Activated CD4-positive, alpha-beta T cell treated with anti-CD3 and anti-CD28 coated beads, Interleukin-2, amount 10 ng/mL, durations not matched to agents 24 days and 14 days (primary cell): Measurements from ENCODE around the gene RPS6KA2. TPM values are rescaled to one million over a fixed set of nuclear protein-coding genes. Genes with fewer than 3 reads are reported as not detected.
"Not testable (repeated sequence)": the region's sequence is repeated elsewhere in the genome, so short reads cannot be mapped to it uniquely, and the experiment has no call there.

Experiments
- DNase-seq: peaks from one replicate; pipeline ENCODE4 v3.0.0; 2022
- H3K27ac Mint-ChIP-seq: one replicate; pipeline ENCODE4 v1.8.0; 2022; ENCODE audit warnings: mild to moderate bottlenecking, mixed read lengths
- H3K27me3 Mint-ChIP-seq: one replicate; pipeline ENCODE4 v1.8.0; 2022; ENCODE audit warnings: mixed read lengths
- H3K36me3 Mint-ChIP-seq: one replicate; pipeline ENCODE4 v1.8.0; 2022; ENCODE audit warnings: low read depth, mild to moderate bottlenecking, mixed read lengths
- H3K4me1 Mint-ChIP-seq: one replicate; pipeline ENCODE4 v1.8.0; 2021; ENCODE audit warnings: mixed read lengths
- H3K4me3 Mint-ChIP-seq: one replicate; pipeline ENCODE4 v1.8.0; 2022; ENCODE audit warnings: mild to moderate bottlenecking, moderate library complexity, mixed read lengths
- H3K9me3 Mint-ChIP-seq: one replicate; pipeline ENCODE4 v1.8.0; 2021; ENCODE audit warnings: mixed read lengths
- intact Hi-C: fragments of 100-400 bp; cut with micrococcal nuclease; formaldehyde crosslinking; loops from one replicate; pipeline ENCODE4 v1.15.1; 2023
- total RNA-seq: library from RNA; stranded (reverse); gene quantifications from 2 replicates; pipeline ENCODE4 v1.2.3, GENCODE V29; 2022

The RPS6KA2 gene
- total RNA-seq, 1 donor from 2014 or later = 2.8 TPM

- H3K27me3 Mint-ChIP-seq = not testable (repeated sequence)
Measured at GRCh38 chr6:166581801-166582200, 45.2 kb downstream of the RPS6KA2 start.

GRCh38 chr6:166581091-166581511, 46.0 kb downstream of the RPS6KA2 start:
- Mint-ChIP-seq H3K9me3 (peaks cover 3% of the 10 kb centered on the region), H3K4me3 (no peak overlapping the region), H3K27me3 (no peaks in the 10 kb centered on the region), H3K36me3 (no peaks in the 10 kb centered on the region), H3K4me1 (no peaks in the 10 kb centered on the region), H3K27ac (no peak overlapping the region)
- DNase-seq = no peak
- intact Hi-C loops = no loop called here

More at GRCh38 chr6:166581801-166582200, 45.2 kb downstream of the RPS6KA2 start:
- H3K9me3 Mint-ChIP-seq, H3K4me3 Mint-ChIP-seq, intact Hi-C loops, H3K4me1 Mint-ChIP-seq, DNase-seq, H3K27ac Mint-ChIP-seq, H3K36me3 Mint-ChIP-seq: not testable (repeated sequence)

DNA sequence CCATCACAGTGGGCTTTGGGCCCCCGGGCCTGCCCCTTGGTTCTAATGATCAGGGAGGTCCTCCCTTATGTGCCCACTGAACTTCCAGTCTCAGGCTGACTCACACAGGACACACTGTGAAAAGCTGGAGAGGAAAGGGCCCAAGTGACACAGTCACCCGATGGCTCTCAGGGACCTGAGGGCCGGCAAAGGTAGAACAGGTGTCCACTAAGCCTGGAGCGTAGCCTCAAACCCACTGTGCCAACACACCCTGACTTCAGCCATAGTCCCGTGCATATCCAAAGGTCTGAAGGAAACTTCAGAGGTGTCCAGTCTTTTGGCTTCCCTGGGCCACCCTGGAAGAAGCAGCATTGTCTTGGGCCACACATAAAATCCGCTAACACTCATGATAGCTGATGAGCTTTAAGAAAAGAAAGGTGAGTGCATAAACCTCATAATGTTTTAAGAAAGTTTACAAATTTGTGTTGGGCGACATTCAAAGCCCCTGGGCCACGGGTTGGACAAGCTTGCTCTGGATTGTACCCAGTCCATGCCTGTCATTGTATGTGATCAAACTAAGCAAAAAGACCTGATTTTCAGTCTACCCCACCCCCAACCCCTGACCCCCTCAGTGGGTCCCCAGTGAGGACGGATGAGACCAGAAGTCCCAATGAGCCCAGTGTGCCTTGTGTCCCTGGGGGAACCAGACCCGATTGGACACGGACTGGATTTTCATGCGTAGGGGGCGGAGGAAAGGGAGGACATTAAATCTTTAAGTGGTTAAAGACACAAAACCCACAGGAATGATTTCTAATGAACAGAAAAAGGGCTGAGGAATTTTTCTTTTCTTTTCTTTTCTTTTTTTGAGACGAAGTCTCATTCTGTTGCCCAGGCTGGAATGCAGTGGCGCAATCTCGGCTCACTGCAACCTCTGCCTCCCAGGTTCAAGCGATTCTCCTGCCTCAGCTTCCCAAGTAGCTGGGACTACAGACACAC, 46.7 kb downstream of the RPS6KA2 start:
- Mint-ChIP-seq H3K9me3 (peaks cover 4% of the 10 kb centered on the region), H3K27me3 (no peaks in the 10 kb centered on the region), H3K4me1 (no peaks in the 10 kb centered on the region), H3K4me3 (no peak overlapping the region), H3K27ac (no peak overlapping the region), H3K36me3 (no peaks in the 10 kb centered on the region)
- intact Hi-C loops = no loop called here
- no peak for DNase-seq

GRCh38 chr6:166579237-166579850, 47.7 kb downstream of the RPS6KA2 start:
- intact Hi-C loops = no loop called here
- no peaks in the 10 kb centered on the region for H3K27me3 Mint-ChIP-seq
- H3K9me3 Mint-ChIP-seq = peaks cover 4% of the 10 kb centered on the region
- H3K4me1 Mint-ChIP-seq = no peaks in the 10 kb centered on the region
- H3K27ac Mint-ChIP-seq = no peak overlapping the region
- no peaks in the 10 kb centered on the region for H3K36me3 Mint-ChIP-seq
- DNase-seq = no peak
- no peak overlapping the region for H3K4me3 Mint-ChIP-seq

GRCh38 chr6:166578536-166579236, 48.4 kb downstream of the RPS6KA2 start:
- Mint-ChIP-seq H3K9me3 (peaks cover 4% of the 10 kb centered on the region), H3K4me1 (no peaks in the 10 kb centered on the region), H3K27me3 (no peaks in the 10 kb centered on the region), H3K4me3 (no peak overlapping the region), H3K27ac (no peak overlapping the region), H3K36me3 (no peaks in the 10 kb centered on the region)
- DNase-seq = no peak
- intact Hi-C loops = no loop called here

DNA sequence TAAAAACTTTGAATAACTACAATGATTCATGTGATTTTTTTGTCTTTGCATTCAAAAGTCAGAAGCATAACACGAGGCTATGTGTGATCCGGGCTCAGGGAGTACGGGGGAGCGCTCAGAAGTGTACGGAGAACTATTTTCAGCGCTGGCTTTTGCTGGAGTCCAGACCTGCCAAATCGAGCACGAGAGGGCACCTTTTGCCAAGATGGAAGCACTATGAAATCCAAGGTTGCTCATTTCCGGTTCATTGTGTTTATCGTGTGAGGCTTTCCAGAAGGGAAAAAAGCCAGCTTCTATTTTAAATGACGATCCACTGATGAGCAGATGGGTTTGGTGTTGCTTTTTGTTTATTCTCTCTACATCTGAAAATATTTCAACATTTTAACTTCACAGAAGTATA, 51.8 kb downstream of the RPS6KA2 start:
- no peaks in the 10 kb centered on the region for H3K36me3 Mint-ChIP-seq
- no peak overlapping the region for H3K4me3 Mint-ChIP-seq
- intact Hi-C loops = no loop called here
- DNase-seq = no peak
- no peaks in the 10 kb centered on the region for H3K4me1 Mint-ChIP-seq
- H3K27ac Mint-ChIP-seq = no peak overlapping the region
- peaks cover 4% of the 10 kb centered on the region for H3K9me3 Mint-ChIP-seq
- H3K27me3 Mint-ChIP-seq = no peaks in the 10 kb centered on the region

GRCh38 chr6:166573511-166574216, 53.4 kb downstream of the RPS6KA2 start:
- H3K4me3 Mint-ChIP-seq = no peak overlapping the region
- no peak for DNase-seq
- peaks cover 4% of the 10 kb centered on the region for H3K9me3 Mint-ChIP-seq
- H3K27me3 Mint-ChIP-seq = no peaks in the 10 kb centered on the region
- no peaks in the 10 kb centered on the region for H3K4me1 Mint-ChIP-seq
- H3K27ac Mint-ChIP-seq = no peak overlapping the region
- intact Hi-C loops = no loop called here
- H3K36me3 Mint-ChIP-seq = no peaks in the 10 kb centered on the region

GRCh38 chr6:166572370-166573261, 54.4 kb downstream of the RPS6KA2 start:
- Mint-ChIP-seq H3K4me3 (no peak overlapping the region), H3K36me3 (no peaks in the 10 kb centered on the region), H3K4me1 (no peaks in the 10 kb centered on the region), H3K27me3 (no peaks in the 10 kb centered on the region), H3K9me3 (peaks cover 4% of the 10 kb centered on the region), H3K27ac (no peak overlapping the region)
- DNase-seq = no peak
- intact Hi-C loops = no loop called here

DNA sequence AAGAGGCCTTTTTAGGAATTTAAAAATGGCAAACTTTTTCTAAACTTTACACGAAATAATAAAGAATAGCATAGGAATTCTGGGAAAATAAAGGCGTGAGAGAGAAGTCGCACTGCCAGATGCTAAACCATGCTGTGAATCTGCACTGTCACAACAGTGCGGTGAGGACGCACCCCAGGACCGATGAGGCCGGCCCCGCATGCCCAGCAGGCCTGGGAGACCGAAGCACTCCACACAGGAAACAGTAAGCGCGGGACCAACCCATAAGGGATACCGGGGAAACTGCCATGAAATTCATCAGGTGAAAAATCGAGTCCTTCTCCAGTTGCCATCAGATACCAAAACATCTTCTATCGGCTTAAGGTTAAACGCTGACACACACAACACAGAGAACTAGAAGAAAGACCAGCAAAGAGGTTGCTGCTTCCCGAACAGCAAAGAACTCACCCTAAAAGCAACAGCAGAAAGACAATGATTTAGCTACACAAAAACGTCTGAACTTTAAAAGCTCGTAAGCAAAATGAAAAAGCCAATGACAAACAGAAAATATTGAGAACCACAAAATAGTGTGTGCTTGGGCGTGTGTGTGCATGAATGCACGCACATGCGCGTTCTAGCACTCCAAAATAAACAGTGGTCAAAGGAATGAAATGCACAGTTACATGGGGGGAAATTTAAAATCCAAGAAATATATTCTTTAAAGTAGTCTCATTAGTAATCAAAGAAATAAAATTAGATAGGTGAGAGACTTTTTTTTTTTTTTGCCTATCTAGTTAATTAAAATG, 55.9 kb downstream of the RPS6KA2 start:
- no peaks in the 10 kb centered on the region for H3K36me3 Mint-ChIP-seq
- intact Hi-C loops = no loop called here

GRCh38 chr6:166569206-166569605, 57.8 kb downstream of the RPS6KA2 start:
- Mint-ChIP-seq H3K27me3 (no peaks in the 10 kb centered on the region), H3K27ac (no peak overlapping the region), H3K36me3 (no peaks in the 10 kb centered on the region), H3K4me3 (no peak overlapping the region), H3K4me1 (no peaks in the 10 kb centered on the region), H3K9me3 (no peaks in the 10 kb centered on the region)
- intact Hi-C loops = no loop called here
- DNase-seq = no peak

More for the DNA sequence above, 55.9 kb downstream of the RPS6KA2 start:
- Mint-ChIP-seq H3K27me3 (no peaks in the 10 kb centered on the region), H3K4me3 (no peak overlapping the region), H3K27ac (no peak overlapping the region), H3K4me1 (no peaks in the 10 kb centered on the region), H3K9me3 (peaks cover under 1% of the 10 kb centered on the region)
- DNase-seq = no peak

DNA sequence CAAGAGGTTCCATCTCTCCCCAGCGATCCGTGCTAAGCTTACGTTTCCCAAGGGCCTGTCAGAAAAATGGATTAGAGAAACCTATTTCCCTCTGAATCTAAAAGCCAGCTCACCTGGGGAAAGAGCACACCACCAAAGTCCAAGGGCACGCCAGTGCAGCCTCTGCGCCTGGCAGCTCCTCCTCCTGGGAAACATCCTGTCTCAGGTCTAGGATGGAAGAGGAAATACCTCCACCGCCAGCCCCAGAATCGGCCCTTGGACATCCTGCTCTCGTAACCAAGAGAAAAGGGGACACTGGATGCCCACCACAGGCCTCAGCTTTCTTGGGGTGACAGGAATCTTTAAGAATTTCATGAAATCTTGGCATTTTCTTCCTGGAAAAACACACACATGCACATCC, 59.2 kb downstream of the RPS6KA2 start:
- intact Hi-C loops = no loop called here

DNA sequence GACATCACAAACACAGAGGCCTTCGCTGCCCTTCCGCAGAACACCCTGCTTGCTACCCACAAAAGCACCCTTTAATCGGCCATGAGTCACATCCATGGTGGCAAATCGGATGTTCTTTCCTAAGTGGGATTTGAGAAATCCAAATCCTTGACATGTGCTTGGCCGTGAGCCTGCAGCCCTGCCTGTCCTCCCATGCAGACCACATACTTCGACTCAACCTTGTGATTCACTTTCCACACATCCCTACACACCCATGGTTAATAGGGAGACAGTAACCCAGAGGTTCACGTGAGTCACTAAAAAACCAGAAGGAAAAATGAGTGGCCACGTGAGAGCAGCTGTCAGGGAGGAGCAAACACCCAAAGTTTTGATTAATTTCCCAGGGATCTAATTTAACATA, 59.9 kb downstream of the RPS6KA2 start:
- no peaks in the 10 kb centered on the region for H3K9me3 Mint-ChIP-seq
- no peaks in the 10 kb centered on the region for H3K27me3 Mint-ChIP-seq
- no peak for DNase-seq
- H3K27ac Mint-ChIP-seq = no peak overlapping the region
- H3K36me3 Mint-ChIP-seq = no peaks in the 10 kb centered on the region
- intact Hi-C loops = no loop called here
- H3K4me3 Mint-ChIP-seq = no peak overlapping the region
- H3K4me1 Mint-ChIP-seq = no peaks in the 10 kb centered on the region

More for the DNA sequence above, 59.2 kb downstream of the RPS6KA2 start:
- Mint-ChIP-seq H3K27ac (no peak overlapping the region), H3K27me3 (no peaks in the 10 kb centered on the region), H3K9me3 (no peaks in the 10 kb centered on the region), H3K4me3 (no peak overlapping the region), H3K4me1 (no peaks in the 10 kb centered on the region), H3K36me3 (no peaks in the 10 kb centered on the region)
- no peak for DNase-seq
